Measurements from ENCODE around the gene TTLL10. TPM values are rescaled to one million over a fixed set of nuclear protein-coding genes. Genes with fewer than 3 reads are reported as not detected.

Gene TTLL10
- total RNA-seq, 1 experiment from 2014 or later: 0.68 TPM

DNA sequence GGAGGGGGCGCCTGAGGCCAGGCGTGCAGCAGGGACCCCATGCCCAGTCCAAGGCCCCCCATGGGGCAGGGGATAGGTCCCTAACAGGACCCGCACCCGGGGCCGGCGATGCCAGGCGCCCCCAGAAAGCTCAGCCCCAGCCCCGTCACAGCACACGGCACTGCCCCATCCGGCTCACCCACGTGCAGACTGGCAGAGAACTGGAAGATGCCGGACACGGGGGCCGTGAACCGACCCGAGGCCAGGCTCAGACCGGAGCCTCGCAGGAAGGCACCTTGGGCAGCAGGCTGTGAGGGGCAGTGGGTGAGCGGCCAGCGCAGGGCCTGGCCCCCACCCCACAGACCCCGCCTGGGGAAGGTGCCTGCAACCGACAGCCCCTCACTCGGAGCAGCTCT lies 69.6 kb downstream of the TTLL10 start:
- Histone ChIP-seq H2AFZ (ENCODE audit: low read length) (no peak overlapping the region), H3K14ac (ENCODE audit: insufficient read depth, low read length) (no peak overlapping the region; the same call in 1 of the 2 replicates), H4K8ac (replicated peaks; ENCODE audit: insufficient read length, low read depth, low read length) (no peak overlapping the region), H2BK120ac (ENCODE audit: low read depth, low read length, poor library complexity, severe bottlenecking) (no peak overlapping the region), H3K4me1 (ENCODE audit: insufficient read depth, low read length) (no peaks in the 10 kb centered on the region), H4K91ac (ENCODE audit: insufficient read length, low read depth, low read length) (no peak overlapping the region), H2BK15ac (ENCODE audit: low read depth, low read length) (no peak overlapping the region), H2BK5ac (ENCODE audit: insufficient read length, low read length) (no peak overlapping the region), H3K18ac (ENCODE audit: insufficient read length, low read depth, low read length) (no peak overlapping the region), H4K20me1 (ENCODE audit: control insufficient read depth, insufficient read depth, insufficient read length) (no peaks in the 10 kb centered on the region), H3K4ac (ENCODE audit: low read depth, low read length) (no peak overlapping the region), H2BK12ac (ENCODE audit: insufficient read length, low read depth, low read length) (no peak overlapping the region), H3K23me2 (ENCODE audit: insufficient read length, low read depth, low read length, poor library complexity, severe bottlenecking) (no peaks in the 10 kb centered on the region), H3K27ac (ENCODE audit: insufficient read length, low read depth, low read length) (no peak overlapping the region), H3K4me2 (ENCODE audit: insufficient read depth, insufficient read length, low read length) (no peak overlapping the region), H3K79me2 (ENCODE audit: insufficient read depth, low read length) (no peaks in the 10 kb centered on the region), H3K27me3 (ENCODE audit: insufficient read depth, low read length) (no peaks in the 10 kb centered on the region), H3K56ac (ENCODE audit: insufficient read length, low read depth, low read length) (no peak overlapping the region), H3K79me1 (ENCODE audit: insufficient read depth, low read depth, low read length, poor library complexity, severe bottlenecking) (no peaks in the 10 kb centered on the region), H3T11ph (ENCODE audit: low read length) (no peak overlapping the region), H3K23ac (ENCODE audit: insufficient read length, low read depth, low read length) (no peak overlapping the region), H4K5ac (ENCODE audit: insufficient read length, low read depth, low read length) (no peak overlapping the region), H2AK5ac (ENCODE audit: insufficient read length, low read length) (no peak overlapping the region), H3K9me3 (ENCODE audit: control insufficient read depth, low read depth, low read length) (no peaks in the 10 kb centered on the region), H3K9ac (ENCODE audit: extremely low read depth, insufficient read length, low read length) (no peak overlapping the region), H2BK20ac (ENCODE audit: low read depth, low read length, poor library complexity, severe bottlenecking) (no peak overlapping the region)
- H3K4me3 Mint-ChIP-seq: no peak overlapping the region
- peaks cover 0 to 4% of the 10 kb centered on the region in 2 experiments; a peak in 2 of 4 replicates for H3K4me1 Mint-ChIP-seq
- no peak overlapping the region for H3K27ac Mint-ChIP-seq
- H3K27me3 Mint-ChIP-seq (ENCODE audit: low read depth): peaks cover 15% of the 10 kb centered on the region
- no peak for DNase-seq
- no CpG with 5 or more reads among the region's 23 CpGs for WGBS (ENCODE audit: extremely low coverage, insufficient read length, low lambda C conversion rate)
- no peaks in the 10 kb centered on the region for H3K9me3 Mint-ChIP-seq
- no peaks in the 10 kb centered on the region for H3K36me3 Mint-ChIP-seq (ENCODE audit: insufficient read depth in 1 of 3, low read depth in 3 of 3)
- TF ChIP-seq, protein P1, sequence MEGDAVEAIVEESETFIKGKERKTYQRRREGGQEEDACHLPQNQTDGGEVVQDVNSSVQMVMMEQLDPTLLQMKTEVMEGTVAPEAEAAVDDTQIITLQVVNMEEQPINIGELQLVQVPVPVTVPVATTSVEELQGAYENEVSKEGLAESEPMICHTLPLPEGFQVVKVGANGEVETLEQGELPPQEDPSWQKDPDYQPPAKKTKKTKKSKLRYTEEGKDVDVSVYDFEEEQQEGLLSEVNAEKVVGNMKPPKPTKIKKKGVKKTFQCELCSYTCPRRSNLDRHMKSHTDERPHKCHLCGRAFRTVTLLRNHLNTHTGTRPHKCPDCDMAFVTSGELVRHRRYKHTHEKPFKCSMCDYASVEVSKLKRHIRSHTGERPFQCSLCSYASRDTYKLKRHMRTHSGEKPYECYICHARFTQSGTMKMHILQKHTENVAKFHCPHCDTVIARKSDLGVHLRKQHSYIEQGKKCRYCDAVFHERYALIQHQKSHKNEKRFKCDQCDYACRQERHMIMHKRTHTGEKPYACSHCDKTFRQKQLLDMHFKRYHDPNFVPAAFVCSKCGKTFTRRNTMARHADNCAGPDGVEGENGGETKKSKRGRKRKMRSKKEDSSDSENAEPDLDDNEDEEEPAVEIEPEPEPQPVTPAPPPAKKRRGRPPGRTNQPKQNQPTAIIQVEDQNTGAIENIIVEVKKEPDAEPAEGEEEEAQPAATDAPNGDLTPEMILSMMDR (conservative IDR thresholded peaks at IDR 0.05): no peak

Data from H9 (cell line).